ENCODE measurements around the gene SRGAP3. TPM values are rescaled to one million over a fixed set of nuclear protein-coding genes. Genes with fewer than 3 reads are reported as not detected.

Gene SRGAP3
- total and polyA plus RNA-seq, 10 of the 15 experiments (the other 5 are each of a cell fraction or from before 2014, with no cell fraction given): 0.32 to 1.7 (median 0.99) TPM

GRCh38 chr3:8963137-8963853 lies 286.2 kb downstream of the SRGAP3 start, which contains the start of gene RAD18 (continued):
- TF ChIP-seq BCLAF1 (IDR thresholded peaks at IDR 0.05) (no peak), ZNF274 (IDR thresholded peaks at IDR 0.05; ENCODE audit: insufficient read depth, insufficient read length) (no peak), IKZF1 (conservative IDR thresholded peaks at IDR 0.05) (peak; percentile 96), EGR1 (IDR thresholded peaks at IDR 0.05; ENCODE audit: borderline replicate concordance in 1 of 2, low read depth in 2 of 2, low read length in 2 of 2) (peak in 1 of 2 experiments; percentile 71; a peak in 2 of 3 replicates), CHD4 (IDR thresholded peaks at IDR 0.05) (no peak), RCOR1 (conservative IDR thresholded peaks at IDR 0.05; ENCODE audit: low read depth, low read length) (no peak; the same call in 1 of the 2 replicates), IRF4 (IDR thresholded peaks at IDR 0.05; ENCODE audit: low read depth, low read length) (no peak), NFYB (IDR thresholded peaks at IDR 0.05; ENCODE audit: insufficient read depth, low read depth, low read length) (no peak), MYB (IDR thresholded peaks at IDR 0.05; ENCODE audit: borderline replicate concordance, low read depth, low read length) (no peak), RB1 (IDR thresholded peaks at IDR 0.05; ENCODE audit: borderline replicate concordance) (peak; percentile 91; the same call in 1 of the 2 replicates), KAT2A (conservative IDR thresholded peaks at IDR 0.05; ENCODE audit: control insufficient read depth, low read depth, low read length) (no peak), CUX1 (IDR thresholded peaks at IDR 0.05; ENCODE audit: insufficient replicate concordance, low read depth, low read length) (no peak), FOS (IDR thresholded peaks at IDR 0.05; ENCODE audit: borderline replicate concordance, extremely low read depth, insufficient read length) (no peak), MTA3 (IDR thresholded peaks at IDR 0.05; ENCODE audit: borderline replicate concordance, low read length) (no peak), ETV6 (conservative IDR thresholded peaks at IDR 0.05 in 1 of 2, IDR thresholded peaks at IDR 0.05 in 1 of 2; ENCODE audit: borderline replicate concordance in 1 of 2, low read depth in 1 of 2) (no peak), MAX (IDR thresholded peaks at IDR 0.05; ENCODE audit: low read depth, low read length) (0 out of 2 replicates have a peak, but pooled peaks have one; percentile 61)
